CD14-positive monocyte (primary cell): Measurements from ENCODE around the gene ATP5MC3. TPM values are rescaled to one million over a fixed set of nuclear protein-coding genes. Genes with fewer than 3 reads are reported as not detected.

Source experiments
- DNase-seq, 3 donors: peaks; one replicate each; pipeline ENCODE4 v3.0.0-alpha.2; 2011 to 2022
- H2AFZ ChIP-seq: 2 replicates; pipeline ENCODE4 v1.6.0; 2012; ENCODE audit warnings: mild to moderate bottlenecking, low read depth, low read length, inconsistent platforms; ENCODE audit not compliant: insufficient read depth, poor library complexity, severe bottlenecking
- H3K27ac ChIP-seq, 2 donors: 1 replicate in 1 of 2; 2 replicates in 1 of 2; pipeline ENCODE4 v1.5.1; 2012 to 2013; ENCODE audit warnings: low read length in 2 of 2, control low read depth in 1 of 2, inconsistent platforms in 1 of 2, low read depth in 1 of 2, mild to moderate bottlenecking in 1 of 2
- H3K27me3 ChIP-seq, 2 donors: one replicate each; pipeline versions ENCODE4 v1.6.0 to v1.6.1; 2011 to 2013; ENCODE audit warnings: low read length in 2 of 2; ENCODE audit not compliant: control insufficient read depth in 2 of 2, insufficient read depth in 2 of 2
- H3K36me3 ChIP-seq, 2 donors: replicated peaks in 1 of 2; 1 replicate in 1 of 2; 2 replicates in 1 of 2; pipeline versions ENCODE4 v1.5.1 to v1.6.1; 2012 to 2013; ENCODE audit warnings: low read length in 2 of 2, control low read depth in 1 of 2, inconsistent platforms in 1 of 2, mild to moderate bottlenecking in 1 of 2; ENCODE audit not compliant: insufficient read depth in 2 of 2, control insufficient read depth in 1 of 2
- H3K4me1 ChIP-seq, 2 donors: 1 replicate in 1 of 2; 2 replicates in 1 of 2; pipeline versions ENCODE4 v1.5.1 to v1.6.1; 2012 to 2013; ENCODE audit warnings: low read length in 2 of 2, control low read depth in 1 of 2, inconsistent platforms in 1 of 2, mild to moderate bottlenecking in 1 of 2, moderate library complexity in 1 of 2; ENCODE audit not compliant: insufficient read depth in 2 of 2, control insufficient read depth in 1 of 2
- H3K4me2 ChIP-seq: replicated peaks from 2 replicates; pipeline ENCODE3; 2012; ENCODE audit warnings: low read length, moderate library complexity, mild to moderate bottlenecking; ENCODE audit not compliant: poor library complexity, severe bottlenecking; ENCODE audit errors: extremely low read depth
- H3K4me3 ChIP-seq, 3 experiments: fragments of 200-600 bp in 1 of 3; sonication (generic) in 1 of 3; replicated peaks in 1 of 3; 1 replicate in 2 of 3; 2 replicates in 1 of 3; pipeline ENCODE4 v1.5.1; 2011 to 2013; ENCODE audit warnings: low read length in 3 of 3, mild to moderate bottlenecking in 3 of 3, control low read depth in 2 of 3, low read depth in 2 of 3, inconsistent platforms in 1 of 3, moderate library complexity in 1 of 3
- H3K79me2 ChIP-seq: 2 replicates; pipeline ENCODE4 v1.6.0; 2012; ENCODE audit warnings: mild to moderate bottlenecking, control low read depth, inconsistent platforms, low read length, moderate library complexity; ENCODE audit not compliant: insufficient read depth
- H3K9ac ChIP-seq: 2 replicates; pipeline ENCODE4 v1.6.0; 2017; ENCODE audit warnings: low read length, mild to moderate bottlenecking; ENCODE audit not compliant: insufficient read depth, poor library complexity, severe bottlenecking
- H3K9me3 ChIP-seq, 2 donors: replicated peaks in 1 of 2; 1 replicate in 1 of 2; 2 replicates in 1 of 2; pipeline versions ENCODE4 v1.5.1 to v1.6.1; 2012 to 2013; ENCODE audit warnings: low read length in 2 of 2, control low read depth in 1 of 2; ENCODE audit not compliant: control insufficient read depth in 1 of 2, insufficient read depth in 1 of 2
- H4K20me1 ChIP-seq: 2 replicates; pipeline ENCODE4 v1.6.0; 2012; ENCODE audit warnings: mild to moderate bottlenecking, low read length, control low read depth, moderate library complexity; ENCODE audit not compliant: insufficient read depth
- H3K27ac Mint-ChIP-seq, 7 donors: one replicate each; pipeline ENCODE4 v1.8.0; 2020; ENCODE audit warnings: mild to moderate bottlenecking in 7 of 7, mixed read lengths in 7 of 7, moderate library complexity in 6 of 7, inconsistent platforms in 2 of 7
- H3K27me3 Mint-ChIP-seq, 3 donors: one replicate each; pipeline ENCODE4 v1.8.0; 2021 to 2022; ENCODE audit warnings: low read depth in 3 of 3, mild to moderate bottlenecking in 3 of 3, mixed read lengths in 3 of 3, moderate library complexity in 3 of 3, inconsistent platforms in 1 of 3
- H3K36me3 Mint-ChIP-seq, 2 donors: one replicate each; pipeline ENCODE4 v1.8.0; 2020; ENCODE audit warnings: mixed read lengths in 2 of 2, inconsistent platforms in 1 of 2, mild to moderate bottlenecking in 1 of 2
- H3K4me1 Mint-ChIP-seq: one replicate; pipeline ENCODE4 v1.8.0; 2020; ENCODE audit warnings: mild to moderate bottlenecking, mixed read lengths
- H3K4me3 Mint-ChIP-seq, 2 donors: one replicate each; pipeline ENCODE4 v1.8.0; 2020; ENCODE audit warnings: mild to moderate bottlenecking in 2 of 2, mixed read lengths in 2 of 2, moderate library complexity in 1 of 2
- H3K9me3 Mint-ChIP-seq, 7 donors: one replicate each; pipeline ENCODE4 v1.8.0; 2020 to 2022; ENCODE audit warnings: mixed read lengths in 7 of 7, mild to moderate bottlenecking in 6 of 7, moderate library complexity in 6 of 7, inconsistent platforms in 2 of 7
- WGBS: methylation state at CpG from one replicate; pipeline ENCODE4 v1.1.5; 2013; ENCODE audit warnings: missing lambda C conversion rate; ENCODE audit not compliant: insufficient coverage; 5-methylcytosine and 5-hydroxymethylcytosine counted together
- intact Hi-C, 2 donors: fragments of 100-400 bp; cut with micrococcal nuclease; formaldehyde crosslinking; loops; one replicate each; pipeline versions ENCODE4 v1.15.0 to v1.15.1; 2023
- polyA plus RNA-seq, 3 donors: library from polyadenylated mRNA; depleted of rRNA in 1 of 3; unstranded in 2 of 3; stranded (reverse) in 1 of 3; fragments of 300-500 nt in 2 of 3; fragments of >200 nt in 1 of 3; fragmentation: Illumina TruSeq in 2 of 3; gene quantifications; 1 replicate in 2 of 3; 2 replicates in 1 of 3; pipeline ENCODE4 v1.2.3, GENCODE V29; 2012 to 2021
- TF ChIP-seq, protein P1 (sequence below): fragments of 200-600 bp; IDR thresholded peaks from one replicate; pipeline ENCODE4 v1.8.0; 2022; ENCODE audit warnings: antibody characterized with exemption, mild to moderate bottlenecking

Gene ATP5MC3
- polyA plus RNA-seq, 3 donors: 139 to 533 (median 493) TPM

DNA sequence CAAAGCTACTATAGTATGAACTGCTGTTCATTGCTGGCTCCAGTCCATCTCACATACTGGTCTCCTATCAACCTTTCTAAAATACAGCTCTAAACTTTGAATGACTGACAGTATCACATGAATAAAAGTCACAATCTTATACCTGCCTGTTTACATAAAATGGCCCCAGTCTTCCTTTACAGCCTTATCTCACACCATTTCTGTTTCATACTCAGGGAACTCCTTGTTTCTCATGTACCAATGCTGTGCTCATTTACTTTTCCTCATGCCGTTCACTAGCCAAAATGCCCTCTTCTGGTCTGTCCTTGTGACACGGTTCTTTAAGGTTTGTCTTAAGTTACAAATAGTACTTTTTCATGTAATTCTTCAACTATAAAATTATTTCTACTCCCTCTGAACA lies 6.2 kb downstream of the ATP5MC3 start:
- no peak overlapping the region for H3K27ac Mint-ChIP-seq
- peaks cover 8% of the 10 kb centered on the region for H3K4me1 Mint-ChIP-seq
- H3K27me3 Mint-ChIP-seq: no peaks in the 10 kb centered on the region
- no peak overlapping the region for H3K4me3 ChIP-seq
- H3K4me3 Mint-ChIP-seq: no peak overlapping the region
- 100% methylated on average over 1 of the region's 2 CpGs for WGBS
- H3K4me2 ChIP-seq: no peak overlapping the region
- H3K27me3 ChIP-seq: no peaks in the 10 kb centered on the region
- intact Hi-C loops: no loop called here
- DNase-seq: no peak
- H3K9ac ChIP-seq: no peak overlapping the region
- TF ChIP-seq, protein P1, sequence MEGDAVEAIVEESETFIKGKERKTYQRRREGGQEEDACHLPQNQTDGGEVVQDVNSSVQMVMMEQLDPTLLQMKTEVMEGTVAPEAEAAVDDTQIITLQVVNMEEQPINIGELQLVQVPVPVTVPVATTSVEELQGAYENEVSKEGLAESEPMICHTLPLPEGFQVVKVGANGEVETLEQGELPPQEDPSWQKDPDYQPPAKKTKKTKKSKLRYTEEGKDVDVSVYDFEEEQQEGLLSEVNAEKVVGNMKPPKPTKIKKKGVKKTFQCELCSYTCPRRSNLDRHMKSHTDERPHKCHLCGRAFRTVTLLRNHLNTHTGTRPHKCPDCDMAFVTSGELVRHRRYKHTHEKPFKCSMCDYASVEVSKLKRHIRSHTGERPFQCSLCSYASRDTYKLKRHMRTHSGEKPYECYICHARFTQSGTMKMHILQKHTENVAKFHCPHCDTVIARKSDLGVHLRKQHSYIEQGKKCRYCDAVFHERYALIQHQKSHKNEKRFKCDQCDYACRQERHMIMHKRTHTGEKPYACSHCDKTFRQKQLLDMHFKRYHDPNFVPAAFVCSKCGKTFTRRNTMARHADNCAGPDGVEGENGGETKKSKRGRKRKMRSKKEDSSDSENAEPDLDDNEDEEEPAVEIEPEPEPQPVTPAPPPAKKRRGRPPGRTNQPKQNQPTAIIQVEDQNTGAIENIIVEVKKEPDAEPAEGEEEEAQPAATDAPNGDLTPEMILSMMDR: no peak
- H3K4me1 ChIP-seq: peaks cover under 1 to 4% of the 10 kb centered on the region in 2 donors
- H3K36me3 ChIP-seq: peaks cover 36 to 72% of the 10 kb centered on the region in 2 donors
- no peaks in the 10 kb centered on the region for H3K9me3 Mint-ChIP-seq
- H3K27ac ChIP-seq: no peak overlapping the region
- H2AFZ ChIP-seq: no peak overlapping the region
- H4K20me1 ChIP-seq: peaks cover 35% of the 10 kb centered on the region
- peaks cover 53 to 61% of the 10 kb centered on the region in 2 donors for H3K36me3 Mint-ChIP-seq
- peaks cover 38% of the 10 kb centered on the region for H3K79me2 ChIP-seq
- no peaks in the 10 kb centered on the region for H3K9me3 ChIP-seq

DNA sequence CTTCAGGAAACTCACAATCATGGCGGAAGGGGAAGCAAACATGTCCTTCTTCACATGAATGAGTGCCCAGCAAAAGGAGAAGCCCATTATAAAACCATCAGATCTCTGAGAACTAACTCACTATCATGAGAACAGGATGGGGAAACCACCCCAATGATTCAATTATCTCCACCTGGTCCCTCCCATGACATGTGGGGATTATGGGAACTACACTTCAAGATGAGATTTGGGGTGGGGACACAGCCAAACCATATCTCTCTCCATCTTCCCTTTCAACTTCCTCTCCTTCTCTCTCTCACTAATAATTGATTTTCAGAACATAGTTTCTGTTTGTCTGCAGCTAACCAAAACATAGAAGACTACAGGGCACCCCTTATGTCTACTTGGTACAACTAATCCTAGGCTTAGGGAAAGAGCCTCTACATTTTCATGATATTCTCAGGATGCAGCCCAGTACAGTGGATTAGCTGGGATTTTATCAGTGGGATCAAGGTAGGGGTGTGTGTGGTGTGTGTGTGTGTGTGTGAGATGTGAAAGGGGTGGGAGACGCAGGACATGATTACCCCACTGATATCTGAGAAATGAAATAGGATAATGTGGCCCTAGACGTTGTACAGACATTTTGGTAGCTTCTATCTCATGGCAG lies 10.7 kb downstream of the ATP5MC3 start:
- peaks cover 10% of the 10 kb centered on the region for H4K20me1 ChIP-seq
- intact Hi-C loops: no loop called here
- H3K27ac ChIP-seq: no peak overlapping the region
- H3K27me3 Mint-ChIP-seq: no peaks in the 10 kb centered on the region
- DNase-seq: peak in 2 of 3 donors; percentile 1 to 35
- H3K9me3 ChIP-seq: no peaks in the 10 kb centered on the region
- H3K4me1 Mint-ChIP-seq: peaks cover 18% of the 10 kb centered on the region
- no peak overlapping the region for H3K4me3 Mint-ChIP-seq
- no peak overlapping the region for H2AFZ ChIP-seq
- no peaks in the 10 kb centered on the region for H3K9me3 Mint-ChIP-seq
- H3K36me3 ChIP-seq: peaks cover 0 to 29% of the 10 kb centered on the region in 2 donors
- H3K9ac ChIP-seq: no peak overlapping the region
- no peak overlapping the region for H3K4me2 ChIP-seq
- no peak overlapping the region for H3K4me3 ChIP-seq
- H3K27me3 ChIP-seq: no peaks in the 10 kb centered on the region
- peaks cover 20 to 24% of the 10 kb centered on the region in 2 donors for H3K36me3 Mint-ChIP-seq
- no CpG with 5 or more reads among the region's 3 CpGs for WGBS
- H3K79me2 ChIP-seq: peaks cover 23% of the 10 kb centered on the region
- peak overlapping the region in 2 of 7 donors; percentile 2 to 67 for H3K27ac Mint-ChIP-seq
- TF ChIP-seq, protein P1: no peak
- H3K4me1 ChIP-seq: peaks cover 8 to 27% of the 10 kb centered on the region in 2 donors
